GM19351 (cell line): ENCODE data around the gene NTRK3.

Experiments used
- ATAC-seq: cut with Tn5 transposase; IDR thresholded peaks from one replicate; pipeline ENCODE4 v1.9.1; 2021; ENCODE audit warnings: mild to moderate bottlenecking, moderate library complexity; ENCODE audit not compliant: unreplicated experiment

NTRK3 gene

GRCh38 chr15:88232771-88233201, 23.8 kb downstream of the NTRK3 start:
- ATAC-seq, result no peak

DNA sequence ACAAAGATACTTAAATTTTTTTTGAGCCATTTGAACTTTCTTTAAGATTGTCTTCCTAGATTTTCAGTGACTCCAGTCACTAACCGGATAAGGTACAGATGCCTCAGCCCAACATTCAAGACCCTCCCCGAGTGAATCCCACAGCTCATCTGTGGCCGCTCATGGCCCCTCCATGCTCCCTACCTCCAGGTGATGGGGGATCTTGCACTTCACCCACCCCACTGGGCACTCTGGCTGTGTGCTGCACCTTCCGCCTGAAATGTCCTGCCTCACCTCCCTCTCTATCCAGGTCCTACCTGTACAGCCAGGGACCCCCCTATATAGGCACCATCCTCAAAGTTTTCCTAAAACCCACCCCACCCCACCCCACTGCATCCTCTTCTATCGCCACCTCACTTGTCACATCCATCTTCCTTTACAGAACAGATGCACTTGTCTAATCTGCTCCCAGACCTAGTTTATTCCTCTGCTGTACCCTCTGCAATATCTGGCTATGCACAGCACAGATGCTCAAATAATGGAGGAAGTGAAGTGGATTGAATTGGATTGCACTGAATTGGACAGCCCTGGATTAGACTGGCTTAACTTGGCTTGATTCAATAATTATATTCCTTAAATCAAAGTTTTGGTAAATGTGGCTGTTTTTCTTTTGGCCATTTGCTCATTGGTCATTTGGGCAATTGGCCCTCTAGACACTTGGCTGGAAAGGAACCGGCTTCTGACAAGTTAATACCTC, 24.5 kb downstream of the NTRK3 start:
- no peak for ATAC-seq

DNA sequence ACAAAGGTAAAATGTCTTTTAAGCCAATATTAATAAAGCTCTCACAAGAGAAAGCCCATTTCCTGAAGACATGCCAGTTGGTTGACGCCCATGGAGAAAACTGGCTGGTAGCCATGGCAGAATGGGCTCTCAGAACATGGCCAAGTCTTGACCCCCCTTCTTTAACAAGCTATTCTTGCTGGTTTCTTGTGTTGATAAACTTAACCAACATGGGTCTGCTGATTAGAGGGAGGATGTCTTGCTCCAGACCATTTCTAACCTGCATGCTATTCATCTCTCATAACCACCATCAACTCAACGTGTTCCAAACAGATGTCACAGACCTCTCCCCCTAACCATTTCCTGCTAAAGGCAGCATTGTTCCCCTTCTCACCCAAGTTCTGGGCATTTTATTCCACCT, 25.7 kb downstream of the NTRK3 start:
- no peak for ATAC-seq

DNA sequence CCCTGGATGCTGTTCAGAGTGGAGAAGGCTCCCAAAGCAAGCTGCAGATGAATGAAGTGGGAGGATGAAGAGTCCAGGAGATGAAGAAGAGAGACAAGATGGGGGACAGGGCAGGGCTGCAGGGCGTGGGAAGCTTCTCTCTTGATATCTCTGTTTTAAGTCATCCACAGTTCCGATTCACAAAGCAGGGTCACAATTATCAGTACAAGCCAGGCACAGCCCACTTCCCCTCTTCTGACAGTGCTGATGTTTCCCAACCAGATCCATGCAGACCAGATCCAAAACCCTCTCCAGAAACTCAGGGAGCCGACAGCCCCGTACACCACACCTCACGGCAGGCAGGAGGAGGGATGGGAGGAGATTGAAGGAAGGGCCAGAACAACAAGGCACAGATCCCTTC, 31.1 kb downstream of the NTRK3 start:
- no peak for ATAC-seq

- no peak for ATAC-seq
Observed at GRCh38 chr15:88223084-88223483, 33.5 kb downstream of the NTRK3 start.

DNA sequence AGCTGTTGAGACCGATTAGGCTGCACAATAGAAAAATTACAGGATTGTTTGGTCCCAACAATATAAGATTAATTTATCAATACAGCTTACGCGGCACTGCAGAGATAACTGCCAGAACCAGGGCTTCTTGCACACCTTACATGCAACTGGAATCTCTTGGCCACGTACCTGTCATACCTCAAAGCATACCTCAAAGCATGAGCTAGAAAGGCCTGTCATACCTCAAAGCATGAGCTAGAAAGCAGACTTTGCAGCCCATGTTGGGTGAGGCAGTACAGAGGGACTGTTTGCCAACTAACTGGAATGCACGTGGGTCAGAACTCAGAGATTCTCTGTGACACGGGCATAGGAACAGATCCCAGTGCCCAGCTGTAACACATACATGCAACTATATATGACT, 34.7 kb downstream of the NTRK3 start:
- ATAC-seq, result no peak

GRCh38 chr15:88220443-88221335, 35.9 kb downstream of the NTRK3 start:
- no peak for ATAC-seq

DNA sequence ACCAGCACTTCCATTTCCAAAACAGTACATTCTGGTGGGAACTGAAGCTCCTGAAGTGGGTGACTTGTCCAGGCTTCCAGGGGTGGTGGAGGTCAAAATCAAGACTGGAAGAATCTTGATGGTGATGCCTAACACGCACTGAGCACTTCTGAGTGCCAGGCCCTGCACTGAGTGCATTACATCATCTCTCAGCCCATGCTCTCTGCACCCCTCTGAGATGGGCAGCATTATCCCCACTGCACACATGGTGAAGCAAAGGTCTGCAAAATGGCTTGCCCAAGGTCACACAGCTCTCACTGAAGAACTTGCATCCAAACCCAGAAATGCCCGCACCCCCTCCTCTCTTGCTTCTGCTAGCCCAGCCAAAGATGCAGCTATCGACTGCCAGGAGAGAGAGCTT, 36.9 kb downstream of the NTRK3 start:
- no peak for ATAC-seq

- ATAC-seq, result no peak
Observed at GRCh38 chr15:88218557-88219221, 37.9 kb downstream of the NTRK3 start.

DNA sequence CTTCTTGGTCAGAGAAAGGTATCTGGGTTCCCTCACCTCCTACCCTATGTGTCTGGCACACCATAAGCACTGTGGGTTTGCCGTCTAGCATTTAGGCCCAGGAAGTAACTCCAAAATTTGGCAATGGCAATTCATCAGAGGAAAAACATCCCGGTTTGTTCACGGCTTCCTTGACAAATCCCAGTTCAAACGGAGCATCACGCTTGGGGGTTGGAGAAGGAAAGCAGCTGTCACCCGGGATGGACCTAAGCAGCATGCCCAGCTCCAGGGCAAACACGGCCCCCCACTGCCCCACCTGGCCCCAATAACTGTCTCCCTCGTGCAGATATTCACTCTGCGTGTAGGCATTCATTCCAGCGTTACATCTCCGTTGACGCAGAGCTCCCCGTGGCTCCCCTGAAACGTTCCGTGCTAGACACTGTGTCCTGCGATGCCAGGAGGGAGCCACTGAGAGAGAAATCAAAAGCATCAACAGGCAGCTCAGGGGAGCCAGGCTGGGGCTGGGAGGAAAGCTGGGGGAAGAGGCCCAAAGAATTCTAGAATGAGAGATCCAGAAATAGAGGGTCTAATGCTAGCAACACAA, 41.4 kb downstream of the NTRK3 start:
- ATAC-seq, result no peak

DNA sequence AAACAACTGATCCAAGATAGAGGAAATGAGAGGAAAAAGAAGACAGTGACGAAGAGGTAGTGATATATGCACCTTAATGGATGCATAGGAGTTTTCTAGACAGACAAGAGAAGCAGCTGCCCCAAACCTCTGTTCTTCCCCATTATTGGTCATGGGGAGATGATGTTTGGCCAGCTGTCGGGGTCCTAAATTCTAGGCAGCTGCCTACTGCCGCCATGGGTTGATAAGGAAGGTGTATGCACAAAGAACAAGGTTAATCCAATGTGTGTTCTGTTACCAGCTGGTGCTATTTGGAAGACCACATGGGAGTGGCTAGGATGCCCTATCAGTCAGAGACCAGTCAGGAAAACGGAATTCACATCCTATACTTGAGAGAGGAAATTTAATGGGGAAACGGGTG, 47.4 kb downstream of the NTRK3 start:
- ATAC-seq, result no peak

- no peak for ATAC-seq
Observed at GRCh38 chr15:88208396-88208795, 48.1 kb downstream of the NTRK3 start.

DNA sequence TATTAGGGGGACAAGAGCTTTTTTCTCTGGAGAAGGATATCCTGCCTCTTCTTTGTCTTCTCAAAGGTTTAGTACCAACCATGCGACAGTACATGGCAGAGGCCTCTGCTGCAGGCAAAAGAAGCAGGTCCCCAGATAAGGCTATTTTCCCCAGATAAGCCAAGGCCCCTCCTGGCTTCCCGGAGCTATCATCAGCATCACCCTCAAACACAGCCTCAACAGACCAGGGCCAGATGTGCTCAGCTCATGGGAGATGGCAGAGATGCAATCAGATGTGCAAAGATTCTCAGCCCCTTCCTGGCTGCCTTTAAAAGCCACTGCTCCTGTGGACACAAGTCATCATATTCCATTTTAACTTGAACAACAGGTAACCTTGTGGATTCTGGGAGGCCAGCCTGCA, 49.0 kb downstream of the NTRK3 start:
- no peak for ATAC-seq

GRCh38 chr15:88204584-88204983, 52.0 kb downstream of the NTRK3 start:
- ATAC-seq, result no peak

DNA sequence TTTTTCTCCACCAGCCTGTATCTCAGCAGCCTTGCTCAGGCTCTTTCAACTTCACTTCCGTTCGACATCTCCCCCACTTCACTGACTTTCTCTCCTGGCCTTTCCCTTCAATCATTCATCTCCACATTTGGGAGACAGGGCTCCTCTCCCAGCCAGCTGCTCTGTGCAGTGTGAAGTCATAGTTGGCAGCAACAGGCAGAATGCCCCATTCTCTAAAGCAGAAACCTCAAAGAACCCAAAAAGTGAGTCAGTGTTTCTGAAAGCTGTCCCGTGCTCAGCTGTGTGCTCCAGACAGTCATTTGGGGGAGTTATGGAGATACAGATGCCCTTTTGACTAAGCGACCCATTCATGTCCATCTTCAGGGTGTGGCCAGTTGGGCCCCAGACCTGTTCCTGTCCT, 54.3 kb downstream of the NTRK3 start:
- no peak for ATAC-seq

DNA sequence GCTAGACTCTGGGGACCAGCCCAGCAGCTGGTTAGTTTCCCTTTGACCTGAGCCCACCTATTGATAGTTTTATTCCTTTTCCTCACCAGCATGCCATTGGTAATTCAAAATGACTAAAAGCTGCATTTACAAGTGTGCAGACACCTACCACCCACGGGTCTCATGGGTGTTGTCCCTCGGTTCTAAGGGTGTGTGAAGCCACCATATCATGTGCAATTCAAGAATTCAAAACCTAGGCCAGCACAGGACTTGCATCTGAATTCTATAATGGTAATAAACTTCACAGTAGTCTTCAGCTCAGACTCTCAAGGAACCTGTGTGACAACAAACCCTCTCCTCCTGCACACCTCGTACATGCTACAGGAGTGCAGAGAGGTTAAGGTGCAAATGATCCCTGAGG, 55.3 kb downstream of the NTRK3 start:
- ATAC-seq, result no peak

DNA sequence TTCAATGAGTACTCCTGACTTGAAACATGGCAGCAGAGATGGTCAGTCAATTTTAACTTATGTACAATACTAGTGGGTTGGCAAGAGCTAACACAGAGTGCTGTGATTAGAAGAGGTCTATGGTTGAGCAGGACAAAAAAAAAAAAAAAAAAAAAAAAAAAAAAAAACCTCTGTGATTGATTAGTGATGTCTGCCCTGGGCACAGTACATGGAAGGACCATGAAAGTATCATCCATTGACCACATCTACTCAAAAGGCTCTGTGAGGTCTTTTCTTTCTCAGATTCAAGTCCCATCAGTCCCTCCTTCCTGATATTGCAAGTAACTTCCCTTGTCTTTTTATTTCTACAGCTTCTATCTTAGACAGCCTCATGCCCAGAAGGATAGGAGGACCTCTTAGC, 59.6 kb downstream of the NTRK3 start:
- no peak for ATAC-seq

- ATAC-seq, result no peak
Observed at GRCh38 chr15:88194162-88194561, 62.4 kb downstream of the NTRK3 start.

- no peak for ATAC-seq
Observed at GRCh38 chr15:88193415-88193814, 63.1 kb downstream of the NTRK3 start.

DNA sequence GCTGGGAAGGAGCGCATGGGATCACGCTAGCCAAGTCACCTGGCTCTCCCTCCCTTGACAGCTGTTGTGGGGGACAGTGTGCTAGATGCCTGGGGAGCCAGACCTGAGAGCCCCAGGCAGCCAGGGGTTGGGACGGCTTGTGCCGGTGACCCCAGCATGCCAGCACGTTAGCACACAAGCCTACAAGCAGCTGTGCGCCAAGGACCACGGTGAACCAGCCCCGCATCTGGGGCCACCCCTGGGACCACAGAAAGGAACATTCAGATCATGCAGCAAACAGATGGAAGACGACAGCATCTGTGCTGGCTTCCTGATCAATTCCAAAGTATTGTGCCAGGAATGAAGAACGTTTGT, 64.8 kb downstream of the NTRK3 start:
- no peak for ATAC-seq

DNA sequence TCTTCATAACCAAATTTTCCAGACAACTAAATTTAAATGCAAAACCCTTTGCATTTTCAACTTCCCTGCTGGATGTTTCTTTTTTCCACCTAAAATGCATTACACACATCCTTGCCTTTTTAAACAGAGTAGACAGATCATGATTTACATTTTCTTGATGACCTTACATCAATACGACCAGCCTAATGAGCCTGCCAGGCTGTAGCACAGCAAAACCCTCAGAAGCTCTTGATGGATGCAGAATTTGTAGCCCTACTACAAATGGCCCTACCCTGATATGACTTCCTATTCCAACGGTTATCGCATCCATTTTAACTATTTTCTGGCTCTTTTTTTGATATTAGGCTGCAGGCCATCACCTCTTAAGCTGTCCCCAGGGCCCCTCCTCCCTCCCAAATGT, 66.3 kb downstream of the NTRK3 start:
- no peak for ATAC-seq
